Stimulated activated CD8-positive, alpha-beta memory T cell treated with anti-CD3 and anti-CD28 coated beads, Interleukin-15, amount 100 ng/mL, for 1 hour (primary cell): ENCODE results near the gene NCK1.
"Not testable (repeated sequence)": the region's sequence is repeated elsewhere in the genome, so short reads cannot be mapped to it uniquely, and the experiment has no call there.

Experiments
- DNase-seq: peaks from one replicate; pipeline ENCODE4 v3.0.0-alpha.2; 2020; ENCODE audit warnings: low read depth

The NCK1 gene

GRCh38 chr3:136949146-136949545 is 87.1 kb downstream of the NCK1 start:
- DNase-seq: no peak

GRCh38 chr3:136949708-136950107 is 87.7 kb downstream of the NCK1 start:
- no peak for DNase-seq

DNA sequence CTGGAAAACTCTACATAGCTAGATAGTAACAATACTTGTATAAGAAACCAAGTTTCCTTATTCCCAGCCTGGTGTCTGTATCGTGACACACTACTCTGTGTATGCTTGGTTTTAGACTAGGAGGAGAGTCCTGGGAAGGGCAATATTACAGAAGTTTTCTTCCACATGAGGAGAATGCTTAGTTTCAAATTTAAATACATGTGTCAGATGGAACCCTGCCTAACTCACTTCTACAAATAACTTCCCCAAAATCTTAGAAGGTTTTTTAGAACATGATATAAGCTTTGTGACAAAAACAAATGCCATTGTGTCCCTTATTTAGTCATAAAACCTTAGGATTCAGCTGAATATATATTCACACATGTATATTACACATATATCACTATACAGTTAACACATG is 88.6 kb downstream of the NCK1 start:
- no peak for DNase-seq

- no peak for DNase-seq
Measured at GRCh38 chr3:136952292-136952691, 90.3 kb downstream of the NCK1 start.

GRCh38 chr3:136954251-136954650 is 92.2 kb downstream of the NCK1 start:
- no peak for DNase-seq

- no peak for DNase-seq
Measured at GRCh38 chr3:136954980-136955780, 93.2 kb downstream of the NCK1 start.

DNA sequence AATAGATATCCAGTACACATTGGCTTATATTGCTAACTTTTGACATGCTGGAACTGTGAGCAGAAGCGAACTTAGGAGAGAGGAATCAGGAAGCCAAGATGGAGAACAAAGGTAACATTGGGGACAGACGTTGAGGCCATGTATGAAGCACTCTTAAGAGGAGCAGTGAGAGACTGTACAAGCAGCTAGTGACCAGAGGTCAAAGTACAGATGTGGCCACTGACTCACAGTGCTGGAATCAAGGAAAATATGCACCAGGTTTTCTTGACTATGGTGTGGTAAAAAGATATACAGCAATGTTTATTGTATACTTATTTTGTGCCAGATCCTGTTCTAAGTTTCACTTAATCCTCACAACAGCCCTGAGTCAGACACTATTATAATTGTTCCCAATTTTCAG is 93.8 kb downstream of the NCK1 start:
- DNase-seq: no peak

DNA sequence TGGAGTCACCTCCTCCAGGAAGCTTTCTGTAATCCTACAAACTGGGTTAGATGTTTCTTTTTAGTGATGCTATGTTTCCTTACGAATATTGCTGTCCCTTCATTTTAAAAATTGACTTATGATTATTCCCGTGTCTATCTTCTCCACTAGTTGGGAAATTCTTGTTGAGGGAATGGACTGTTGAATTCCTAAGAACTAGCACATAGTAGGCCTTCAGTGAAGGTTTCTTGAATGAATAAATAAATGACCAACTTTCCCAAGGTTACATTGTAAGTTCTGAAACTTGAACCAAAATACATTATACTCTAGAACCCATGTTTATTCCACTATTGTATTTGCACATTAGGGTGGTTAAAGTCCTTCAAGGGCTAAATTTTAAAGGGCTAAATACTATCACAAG is 95.0 kb downstream of the NCK1 start:
- DNase-seq: no peak

DNA sequence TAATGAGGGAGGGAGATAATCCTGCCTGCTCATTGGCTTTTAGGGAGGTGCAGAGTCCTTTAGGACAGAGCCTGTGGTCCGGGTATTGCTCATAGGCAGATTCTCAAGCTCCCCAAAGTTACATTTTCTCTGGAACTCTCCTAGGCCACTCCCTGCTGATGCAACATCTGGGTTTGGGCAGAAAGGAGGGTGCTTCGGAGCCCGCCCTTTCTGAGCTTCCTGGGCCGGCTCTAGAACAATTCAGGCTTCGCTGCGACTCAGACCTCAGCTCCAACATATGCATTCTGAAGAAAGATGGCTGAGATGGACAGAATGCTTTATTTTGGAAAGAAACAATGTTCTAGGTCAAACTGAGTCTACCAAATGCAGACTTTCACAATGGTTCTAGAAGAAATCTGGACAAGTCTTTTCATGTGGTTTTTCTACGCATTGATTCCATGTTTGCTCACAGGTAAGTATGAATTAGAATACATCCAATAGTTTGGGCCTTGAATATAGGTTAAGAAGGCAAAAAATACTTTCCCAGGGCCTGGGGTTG is 95.8 kb downstream of the NCK1 start, which contains the start of gene IL20RB:
IL20RB (plus strand) TSS at position 233 of the 538 bp plus-strand sequence; CDS start at position 364, 131 bp downstream.
- no peak for DNase-seq

DNA sequence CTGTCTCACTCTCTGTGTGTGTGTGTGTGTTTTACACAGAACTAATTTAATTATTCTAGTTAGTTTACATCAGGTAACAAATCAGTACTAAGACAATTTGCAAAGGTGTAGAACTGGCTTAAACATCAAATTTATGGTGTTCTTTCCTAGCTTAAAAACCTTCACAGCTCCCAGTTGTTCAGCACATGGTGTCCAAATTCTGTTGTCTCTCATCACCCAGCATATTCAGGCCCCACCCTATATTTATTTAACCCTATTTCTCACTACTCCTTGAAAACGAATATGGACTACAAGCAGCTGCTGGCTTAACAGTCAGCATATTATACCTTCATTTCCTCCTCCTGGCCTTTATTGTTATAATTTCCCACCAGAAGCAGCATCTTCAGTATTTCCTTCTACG is 96.9 kb downstream of the NCK1 start:
- DNase-seq: no peak

DNA sequence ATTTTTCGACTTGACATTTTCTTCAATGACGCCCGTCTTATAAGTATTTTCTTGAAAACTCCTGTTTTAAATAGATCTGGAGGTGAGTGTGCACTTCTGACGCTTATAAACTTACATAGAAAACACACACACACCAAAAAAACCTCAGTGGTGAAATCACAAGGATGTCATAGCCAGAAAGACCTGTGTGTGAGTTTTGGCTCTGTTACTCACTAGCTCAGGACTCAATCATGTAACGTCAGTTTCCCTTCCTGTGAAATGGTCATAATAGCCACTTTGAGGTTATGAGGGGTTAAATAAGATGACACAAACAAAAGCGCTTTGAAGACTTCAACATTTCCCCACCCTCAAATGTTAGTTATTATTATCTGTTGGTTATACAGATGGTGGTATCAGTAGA is 97.6 kb downstream of the NCK1 start:
- no peak for DNase-seq

GRCh38 chr3:136960838-136961836 is 99.1 kb downstream of the NCK1 start:
- DNase-seq: no peak

GRCh38 chr3:136962927-136963326 is 100.9 kb downstream of the NCK1 start:
- DNase-seq: no peak

- not testable (repeated sequence) for DNase-seq
Measured at GRCh38 chr3:136969539-136969938, 107.5 kb downstream of the NCK1 start.

- no peak for DNase-seq
Measured at GRCh38 chr3:136973352-136973751, 111.3 kb downstream of the NCK1 start.

- no peak for DNase-seq
Measured at GRCh38 chr3:136974670-136975069, 112.7 kb downstream of the NCK1 start.

DNA sequence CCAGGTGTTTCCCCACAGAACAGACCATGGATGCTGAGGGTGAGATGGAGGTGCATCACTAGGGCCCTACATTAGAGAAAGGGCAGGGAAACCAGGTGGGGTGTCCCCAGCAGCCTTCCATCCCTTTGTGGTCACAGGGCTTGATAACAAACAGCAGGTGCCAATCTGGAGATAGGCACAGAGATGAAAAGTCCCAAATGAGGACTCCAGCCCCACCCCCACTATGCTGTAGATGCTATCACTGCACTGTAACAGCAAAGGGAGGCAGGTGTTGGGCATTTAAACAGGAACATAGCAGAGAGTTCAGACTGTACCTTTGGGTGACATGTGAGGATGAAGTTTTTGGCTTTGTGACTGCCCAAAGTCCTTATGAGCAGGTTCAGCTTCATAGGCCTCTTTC is 117.2 kb downstream of the NCK1 start:
- no peak for DNase-seq

GRCh38 chr3:136979684-136980083 is 117.7 kb downstream of the NCK1 start:
- DNase-seq: no peak

DNA sequence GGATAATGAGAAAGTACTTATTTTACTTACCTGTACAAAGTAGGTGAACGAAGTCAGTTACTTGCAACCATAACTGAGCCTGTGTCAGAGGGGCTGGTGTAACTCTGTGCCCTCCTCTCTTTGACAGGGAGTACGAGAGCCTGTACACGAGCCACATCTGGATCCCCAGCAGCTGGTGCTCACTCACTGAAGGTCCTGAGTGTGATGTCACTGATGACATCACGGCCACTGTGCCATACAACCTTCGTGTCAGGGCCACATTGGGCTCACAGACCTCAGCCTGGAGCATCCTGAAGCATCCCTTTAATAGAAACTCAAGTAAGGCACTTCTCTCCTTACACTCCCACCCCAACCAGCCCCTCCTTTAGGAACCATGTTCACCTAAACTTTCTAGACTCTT is 120.0 kb downstream of the NCK1 start:
- no peak for DNase-seq

DNA sequence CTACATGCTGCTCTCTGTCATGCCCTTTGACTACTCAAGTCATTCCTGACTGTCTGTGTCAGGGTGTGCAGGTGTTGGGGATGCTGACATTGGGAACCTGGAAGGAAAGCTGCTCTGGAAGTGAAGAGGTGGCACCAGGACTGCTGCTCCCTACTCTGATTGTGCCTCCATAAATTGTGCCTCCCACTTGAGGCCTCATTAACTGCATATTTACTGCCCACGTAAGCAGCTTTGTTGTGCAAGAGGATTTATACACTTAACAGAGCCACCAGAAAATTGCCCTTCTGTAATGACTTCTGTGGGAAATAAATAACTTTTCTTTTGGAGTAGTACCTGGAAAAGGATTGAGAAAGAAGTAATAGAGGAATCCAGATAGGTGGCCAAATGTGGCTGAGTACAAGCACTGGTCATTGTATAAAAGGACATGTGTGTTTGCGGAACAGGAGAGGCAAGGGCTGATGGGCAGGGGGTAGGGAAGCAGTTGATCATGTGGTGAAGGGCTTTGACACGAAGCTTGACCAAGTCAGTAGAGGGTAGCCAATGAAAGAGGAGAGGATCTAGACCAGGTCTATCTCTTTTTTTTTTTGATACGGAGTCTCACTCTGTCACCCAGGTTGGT is 120.6 kb downstream of the NCK1 start:
- no peak for DNase-seq

DNA sequence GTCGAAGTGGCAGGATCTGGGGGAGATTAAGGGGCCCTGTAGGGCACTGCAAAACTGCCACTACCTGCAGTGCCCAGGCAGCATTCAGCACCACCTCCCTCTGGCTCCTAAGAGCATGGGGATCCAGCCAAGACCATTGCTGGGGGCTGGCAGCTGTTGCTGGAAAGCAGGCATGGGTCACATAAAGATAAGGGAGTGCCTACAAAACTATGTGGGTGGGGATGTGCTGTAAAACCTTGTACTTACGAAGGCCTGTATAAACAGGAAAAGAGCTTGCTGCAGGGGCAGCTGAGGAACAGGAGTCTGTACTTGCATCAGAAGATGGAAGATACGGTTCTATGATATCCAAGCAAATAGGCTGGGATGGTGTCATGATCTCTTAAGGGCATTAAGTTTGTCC is 122.8 kb downstream of the NCK1 start:
- no peak for DNase-seq

DNA sequence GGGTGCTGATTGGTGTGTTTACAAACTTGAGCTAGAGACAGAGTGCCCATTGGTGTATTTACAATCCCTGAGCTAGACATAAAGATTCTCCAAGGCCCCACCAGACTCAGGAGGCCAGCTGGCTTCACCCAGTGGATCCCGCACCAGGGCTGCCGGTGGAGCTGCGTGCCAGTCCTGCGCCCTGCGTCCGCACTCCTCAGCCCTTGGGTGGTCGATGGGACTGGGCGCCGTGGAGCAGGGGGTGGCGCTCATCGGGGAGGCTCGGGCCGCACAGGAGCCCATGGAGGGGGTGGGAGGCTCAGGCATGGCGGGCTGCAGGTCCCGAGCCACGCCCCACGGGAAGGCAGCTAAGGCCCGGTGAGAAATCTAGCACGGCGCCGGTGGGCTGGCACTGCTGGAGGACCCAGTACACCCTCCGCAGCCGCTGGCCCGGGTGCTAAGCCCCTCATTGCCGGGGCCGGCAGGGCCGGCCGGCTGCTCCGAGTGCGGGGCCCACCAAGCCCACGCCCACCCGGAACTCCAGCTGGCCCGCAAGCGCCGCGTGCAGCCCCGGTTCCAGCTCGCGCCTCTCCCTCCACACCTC is 125.5 kb downstream of the NCK1 start:
- not testable (repeated sequence) for DNase-seq
